ENCODE measurements around the gene CXCL14. TPM values are rescaled to one million over a fixed set of nuclear protein-coding genes. Genes with fewer than 3 reads are reported as not detected.

CXCL14 gene
- total and polyA plus RNA-seq, 2 donors (not counting 1 experiment from before 2014, with no cell fraction given) = not detected

GRCh38 chr5:135605221-135605620, 26.4 kb upstream of the CXCL14 start:
- Histone ChIP-seq H3K4me1 (ENCODE audit: control insufficient read depth in 2 of 2, insufficient read depth in 2 of 2, low read length in 2 of 2) (no peaks in the 10 kb centered on the region), H3K9me3 (ENCODE audit: control extremely low read depth in 1 of 3, control insufficient read depth in 2 of 3, insufficient read depth in 1 of 3, low read length in 2 of 3) (no peaks in the 10 kb centered on the region), H3K4me2 (replicated peaks; ENCODE audit: low read depth, low read length, poor library complexity, severe bottlenecking) (no peak overlapping the region), H3K9ac (ENCODE audit: low read length) (no peak overlapping the region), H3K27me3 (replicated peaks in 1 of 4; ENCODE audit: control extremely low read depth in 1 of 4, control insufficient read depth in 3 of 4, insufficient read depth in 4 of 4, low read length in 3 of 4) (peaks cover 0 to 4% (median 0%) of the 10 kb centered on the region in 4 experiments), H3K79me2 (ENCODE audit: control insufficient read depth, insufficient read depth, low read length) (no peaks in the 10 kb centered on the region), H4K20me1 (ENCODE audit: control insufficient read depth, insufficient read depth, low read length, poor library complexity, severe bottlenecking) (no peaks in the 10 kb centered on the region), H3K4me3 (ENCODE audit: control extremely low read depth in 1 of 5, extremely low read depth in 1 of 5, insufficient read depth in 1 of 5, low read depth in 2 of 5, low read length in 4 of 5) (no peak overlapping the region), H3K27ac (ENCODE audit: low read length in 2 of 2) (no peak overlapping the region), H2AFZ (ENCODE audit: insufficient read depth, low read depth, low read length, poor library complexity, severe bottlenecking) (no peak overlapping the region), H3K36me3 (replicated peaks in 1 of 2; ENCODE audit: control extremely low read depth in 1 of 2, control insufficient read depth in 1 of 2, extremely low read depth in 1 of 2, insufficient read depth in 2 of 2, low read length in 1 of 2) (no peaks in the 10 kb centered on the region)
- Mint-ChIP-seq H3K4me3 (no peak overlapping the region), H3K9me3 (ENCODE audit: insufficient read depth) (no peaks in the 10 kb centered on the region), H3K4me1 (no peaks in the 10 kb centered on the region), H3K27me3 (peaks cover 10% of the 10 kb centered on the region), H3K27ac (no peak overlapping the region)
- TF ChIP-seq, protein P1, sequence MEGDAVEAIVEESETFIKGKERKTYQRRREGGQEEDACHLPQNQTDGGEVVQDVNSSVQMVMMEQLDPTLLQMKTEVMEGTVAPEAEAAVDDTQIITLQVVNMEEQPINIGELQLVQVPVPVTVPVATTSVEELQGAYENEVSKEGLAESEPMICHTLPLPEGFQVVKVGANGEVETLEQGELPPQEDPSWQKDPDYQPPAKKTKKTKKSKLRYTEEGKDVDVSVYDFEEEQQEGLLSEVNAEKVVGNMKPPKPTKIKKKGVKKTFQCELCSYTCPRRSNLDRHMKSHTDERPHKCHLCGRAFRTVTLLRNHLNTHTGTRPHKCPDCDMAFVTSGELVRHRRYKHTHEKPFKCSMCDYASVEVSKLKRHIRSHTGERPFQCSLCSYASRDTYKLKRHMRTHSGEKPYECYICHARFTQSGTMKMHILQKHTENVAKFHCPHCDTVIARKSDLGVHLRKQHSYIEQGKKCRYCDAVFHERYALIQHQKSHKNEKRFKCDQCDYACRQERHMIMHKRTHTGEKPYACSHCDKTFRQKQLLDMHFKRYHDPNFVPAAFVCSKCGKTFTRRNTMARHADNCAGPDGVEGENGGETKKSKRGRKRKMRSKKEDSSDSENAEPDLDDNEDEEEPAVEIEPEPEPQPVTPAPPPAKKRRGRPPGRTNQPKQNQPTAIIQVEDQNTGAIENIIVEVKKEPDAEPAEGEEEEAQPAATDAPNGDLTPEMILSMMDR (IDR thresholded peaks at IDR 0.05) = no peak
- TF ChIP-seq EZH2 (IDR thresholded peaks at IDR 0.05; ENCODE audit: borderline replicate concordance, insufficient read depth, low read depth, low read length, poor library complexity, severe bottlenecking) = no peak
- WGBS (ENCODE audit: insufficient coverage) = 93% methylated on average over 2 of the region's 2 CpGs
- POLR2A ChIA-PET = no interaction called here
- intact Hi-C loops (cut with micrococcal nuclease) = no loop called here
- DNase-seq = no peak
- CTCF ChIA-PET = no interaction called here
- ATAC-seq (ENCODE audit: low read depth) = no peak

GRCh38 chr5:135604056-135604455, 25.3 kb upstream of the CXCL14 start:
- Mint-ChIP-seq H3K4me1 (no peaks in the 10 kb centered on the region), H3K27me3 (peaks cover 5% of the 10 kb centered on the region), H3K9me3 (ENCODE audit: insufficient read depth) (no peaks in the 10 kb centered on the region), H3K4me3 (no peak overlapping the region), H3K27ac (no peak overlapping the region)
- Histone ChIP-seq H3K79me2 (ENCODE audit: control insufficient read depth, insufficient read depth, low read length) (no peaks in the 10 kb centered on the region), H3K36me3 (replicated peaks in 1 of 2; ENCODE audit: control extremely low read depth in 1 of 2, control insufficient read depth in 1 of 2, extremely low read depth in 1 of 2, insufficient read depth in 2 of 2, low read length in 1 of 2) (no peaks in the 10 kb centered on the region), H3K4me3 (ENCODE audit: control extremely low read depth in 1 of 5, extremely low read depth in 1 of 5, insufficient read depth in 1 of 5, low read depth in 2 of 5, low read length in 4 of 5) (no peak overlapping the region), H3K4me1 (ENCODE audit: control insufficient read depth in 2 of 2, insufficient read depth in 2 of 2, low read length in 2 of 2) (no peaks in the 10 kb centered on the region), H3K9me3 (ENCODE audit: control extremely low read depth in 1 of 3, control insufficient read depth in 2 of 3, insufficient read depth in 1 of 3, low read length in 2 of 3) (no peaks in the 10 kb centered on the region), H3K9ac (ENCODE audit: low read length) (no peak overlapping the region), H3K4me2 (replicated peaks; ENCODE audit: low read depth, low read length, poor library complexity, severe bottlenecking) (no peak overlapping the region), H3K27ac (ENCODE audit: low read length in 2 of 2) (no peak overlapping the region), H2AFZ (ENCODE audit: insufficient read depth, low read depth, low read length, poor library complexity, severe bottlenecking) (no peak overlapping the region), H4K20me1 (ENCODE audit: control insufficient read depth, insufficient read depth, low read length, poor library complexity, severe bottlenecking) (no peaks in the 10 kb centered on the region), H3K27me3 (replicated peaks in 1 of 4; ENCODE audit: control extremely low read depth in 1 of 4, control insufficient read depth in 3 of 4, insufficient read depth in 4 of 4, low read length in 3 of 4) (peaks cover 0 to 4% (median 0%) of the 10 kb centered on the region in 4 experiments)
- CTCF ChIA-PET = no interaction called here
- POLR2A ChIA-PET = no interaction called here
- no peak for DNase-seq
- ATAC-seq (ENCODE audit: low read depth) = no peak
- intact Hi-C loops (cut with micrococcal nuclease) = no loop called here
- no peak for TF ChIP-seq EZH2 (IDR thresholded peaks at IDR 0.05; ENCODE audit: borderline replicate concordance, insufficient read depth, low read depth, low read length, poor library complexity, severe bottlenecking)
- TF ChIP-seq, protein P1 (IDR thresholded peaks at IDR 0.05) = no peak
- 82% methylated on average over 4 of the region's 7 CpGs for WGBS (ENCODE audit: insufficient coverage)

Measured in B cell (primary cell).